ENCODE measurements around the gene GPC5. TPM values are rescaled to one million over a fixed set of nuclear protein-coding genes. Genes with fewer than 3 reads are reported as not detected.

Gene GPC5
- total and polyA plus RNA-seq, 9 donors, result 0.10 to 1.5 (median 0.38) TPM

GRCh38 chr13:91493442-91493841 is 95.0 kb downstream of the GPC5 start:
- Histone ChIP-seq H3K27me3 (no peaks in the 10 kb centered on the region), H3K27ac (no peak overlapping the region), H3K4me1 (ENCODE audit: insufficient read depth) (no peaks in the 10 kb centered on the region), H3K36me3 (no peaks in the 10 kb centered on the region), H3K9me3 (no peaks in the 10 kb centered on the region), H3K4me3 (no peak overlapping the region)
- no peak for DNase-seq
- intact Hi-C loops (cut with DNase I), result no loop called here
- TF ChIP-seq, protein P1, sequence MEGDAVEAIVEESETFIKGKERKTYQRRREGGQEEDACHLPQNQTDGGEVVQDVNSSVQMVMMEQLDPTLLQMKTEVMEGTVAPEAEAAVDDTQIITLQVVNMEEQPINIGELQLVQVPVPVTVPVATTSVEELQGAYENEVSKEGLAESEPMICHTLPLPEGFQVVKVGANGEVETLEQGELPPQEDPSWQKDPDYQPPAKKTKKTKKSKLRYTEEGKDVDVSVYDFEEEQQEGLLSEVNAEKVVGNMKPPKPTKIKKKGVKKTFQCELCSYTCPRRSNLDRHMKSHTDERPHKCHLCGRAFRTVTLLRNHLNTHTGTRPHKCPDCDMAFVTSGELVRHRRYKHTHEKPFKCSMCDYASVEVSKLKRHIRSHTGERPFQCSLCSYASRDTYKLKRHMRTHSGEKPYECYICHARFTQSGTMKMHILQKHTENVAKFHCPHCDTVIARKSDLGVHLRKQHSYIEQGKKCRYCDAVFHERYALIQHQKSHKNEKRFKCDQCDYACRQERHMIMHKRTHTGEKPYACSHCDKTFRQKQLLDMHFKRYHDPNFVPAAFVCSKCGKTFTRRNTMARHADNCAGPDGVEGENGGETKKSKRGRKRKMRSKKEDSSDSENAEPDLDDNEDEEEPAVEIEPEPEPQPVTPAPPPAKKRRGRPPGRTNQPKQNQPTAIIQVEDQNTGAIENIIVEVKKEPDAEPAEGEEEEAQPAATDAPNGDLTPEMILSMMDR (IDR thresholded peaks at IDR 0.05), result no peak
- no peak for TF ChIP-seq POLR2A (IDR thresholded peaks at IDR 0.05)
- TF ChIP-seq EP300 (IDR thresholded peaks at IDR 0.05), result no peak
- 81 to 88% (median 85%) methylated on average over 5 of the region's 5 CpGs for WGBS, 3 donors

GRCh38 chr13:91498298-91498697 is 99.9 kb downstream of the GPC5 start:
- 85 to 90% (median 88%) methylated on average over 5 of the region's 5 CpGs for WGBS, 3 donors
- H3K27ac ChIP-seq, result no peak overlapping the region
- TF ChIP-seq EP300 (IDR thresholded peaks at IDR 0.05) (no peak), POLR2A (IDR thresholded peaks at IDR 0.05) (no peak)
- TF ChIP-seq, protein P1 (IDR thresholded peaks at IDR 0.05), result no peak
- no peak for DNase-seq
- no peaks in the 10 kb centered on the region for H3K9me3 ChIP-seq
- H3K36me3 ChIP-seq, result no peaks in the 10 kb centered on the region
- intact Hi-C loops (cut with DNase I), result no loop called here
- H3K27me3 ChIP-seq, result no peaks in the 10 kb centered on the region
- no peak overlapping the region for H3K4me3 ChIP-seq
- H3K4me1 ChIP-seq (ENCODE audit: insufficient read depth), result no peaks in the 10 kb centered on the region

GRCh38 chr13:91504216-91504615 is 105.8 kb downstream of the GPC5 start:
- H3K36me3 ChIP-seq, result no peaks in the 10 kb centered on the region
- H3K27me3 ChIP-seq, result no peaks in the 10 kb centered on the region
- H3K4me3 ChIP-seq, result no peak overlapping the region
- intact Hi-C loops (cut with DNase I), result no loop called here
- TF ChIP-seq POLR2A (IDR thresholded peaks at IDR 0.05) (no peak), EP300 (IDR thresholded peaks at IDR 0.05) (no peak)
- TF ChIP-seq, protein P1 (IDR thresholded peaks at IDR 0.05), result no peak
- 86 to 91% (median 87%) methylated on average over 2 of the region's 2 CpGs for WGBS, 3 donors
- no peaks in the 10 kb centered on the region for H3K9me3 ChIP-seq
- no peak for DNase-seq
- H3K27ac ChIP-seq, result no peak overlapping the region
- no peaks in the 10 kb centered on the region for H3K4me1 ChIP-seq (ENCODE audit: insufficient read depth)

DNA sequence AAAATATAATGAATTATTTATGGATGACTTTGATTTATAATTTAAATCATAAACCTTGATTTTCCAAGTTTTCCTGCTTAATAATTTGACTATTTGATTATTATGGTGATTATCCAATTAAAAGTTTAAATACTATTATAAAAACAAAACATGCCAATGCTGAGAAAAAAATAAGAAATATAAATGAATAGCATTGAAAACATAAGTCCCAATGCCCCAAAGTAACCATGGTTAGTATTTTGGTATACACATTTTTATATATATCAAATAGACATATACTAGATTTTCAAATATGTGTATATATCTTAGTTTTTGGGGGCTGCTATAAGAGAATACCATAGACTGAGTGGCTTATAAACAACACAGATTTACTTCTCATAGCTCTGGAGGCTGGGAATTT is 108.3 kb downstream of the GPC5 start:
- Histone ChIP-seq H3K36me3 (no peaks in the 10 kb centered on the region), H3K27ac (no peak overlapping the region), H3K9me3 (no peaks in the 10 kb centered on the region), H3K4me1 (ENCODE audit: insufficient read depth) (no peaks in the 10 kb centered on the region), H3K27me3 (no peaks in the 10 kb centered on the region), H3K4me3 (no peak overlapping the region)
- TF ChIP-seq, protein P1 (IDR thresholded peaks at IDR 0.05), result no peak
- no peak for TF ChIP-seq POLR2A (IDR thresholded peaks at IDR 0.05)
- no peak for DNase-seq
- intact Hi-C loops (cut with DNase I), result no loop called here

GRCh38 chr13:91510058-91510457 is 111.6 kb downstream of the GPC5 start:
- Histone ChIP-seq H3K4me1 (ENCODE audit: insufficient read depth) (no peaks in the 10 kb centered on the region), H3K36me3 (no peaks in the 10 kb centered on the region), H3K27me3 (no peaks in the 10 kb centered on the region), H3K9me3 (no peaks in the 10 kb centered on the region), H3K27ac (no peak overlapping the region), H3K4me3 (no peak overlapping the region)
- 56 to 69% (median 61%) methylated on average over 2 of the region's 2 CpGs for WGBS, 3 donors
- TF ChIP-seq POLR2A (IDR thresholded peaks at IDR 0.05) (no peak), EP300 (IDR thresholded peaks at IDR 0.05) (no peak)
- TF ChIP-seq, protein P1 (IDR thresholded peaks at IDR 0.05), result no peak
- no peak for DNase-seq
- intact Hi-C loops (cut with DNase I), result no loop called here

Measured in ovary (tissue), 9 donors.